GM18858 (cell line): ENCODE data around the gene ETNK1.
"Not testable (repeated sequence)": the region's sequence is repeated elsewhere in the genome, so short reads cannot be mapped to it uniquely, and the experiment has no call there.

ENCODE experiments used
- ATAC-seq: cut with Tn5 transposase; IDR thresholded peaks from one replicate; pipeline ENCODE4 v1.9.1; 2021; ENCODE audit not compliant: unreplicated experiment

ETNK1 gene

GRCh38 chr12:22684140-22685118, 59.5 kb downstream of the ETNK1 start:
- ATAC-seq: peak; percentile 36

GRCh38 chr12:22686193-22686592, 61.2 kb downstream of the ETNK1 start:
- ATAC-seq: no peak

GRCh38 chr12:22687361-22688076, 62.5 kb downstream of the ETNK1 start:
- ATAC-seq: peak; percentile 87

DNA sequence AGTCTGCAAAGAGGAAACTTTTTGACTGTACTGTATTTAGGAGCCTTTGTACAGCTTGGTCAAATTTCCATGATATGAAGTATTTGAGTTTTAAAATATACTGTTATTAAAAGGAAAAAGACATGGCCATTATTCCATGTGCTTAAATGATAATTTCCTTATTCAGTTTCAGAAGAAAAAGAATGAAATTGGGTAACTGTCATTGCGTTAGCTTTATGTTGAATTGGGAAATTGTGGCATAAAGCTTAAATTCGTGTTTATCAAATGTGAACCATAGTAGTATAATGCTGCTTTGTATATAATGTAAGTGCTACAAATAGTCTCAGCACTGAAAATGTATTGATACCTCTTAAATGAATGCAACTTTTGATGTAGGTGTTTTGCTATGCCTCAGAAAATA, 64.9 kb downstream of the ETNK1 start:
- no peak for ATAC-seq

DNA sequence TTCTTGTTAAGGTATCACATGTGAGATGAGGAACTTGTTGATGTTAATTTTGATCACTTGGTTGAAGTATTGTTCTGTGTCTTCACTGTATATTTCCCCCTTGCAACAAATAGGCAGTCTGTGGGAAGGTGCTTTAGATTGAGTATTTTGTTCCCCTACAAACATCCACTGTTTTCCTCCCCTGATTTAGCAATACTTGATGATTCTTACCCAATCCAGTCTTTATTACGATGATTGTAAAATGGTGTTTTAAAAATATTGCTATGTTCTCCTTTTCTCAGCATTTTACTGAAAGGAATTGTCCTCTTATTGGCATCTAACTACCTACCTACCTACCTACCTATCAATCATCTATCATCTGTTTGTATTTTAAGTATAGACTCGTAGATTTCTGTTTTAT, 66.3 kb downstream of the ETNK1 start:
- no peak for ATAC-seq

- ATAC-seq: not testable (repeated sequence)
Observed at GRCh38 chr12:22692467-22692866, 67.5 kb downstream of the ETNK1 start.

DNA sequence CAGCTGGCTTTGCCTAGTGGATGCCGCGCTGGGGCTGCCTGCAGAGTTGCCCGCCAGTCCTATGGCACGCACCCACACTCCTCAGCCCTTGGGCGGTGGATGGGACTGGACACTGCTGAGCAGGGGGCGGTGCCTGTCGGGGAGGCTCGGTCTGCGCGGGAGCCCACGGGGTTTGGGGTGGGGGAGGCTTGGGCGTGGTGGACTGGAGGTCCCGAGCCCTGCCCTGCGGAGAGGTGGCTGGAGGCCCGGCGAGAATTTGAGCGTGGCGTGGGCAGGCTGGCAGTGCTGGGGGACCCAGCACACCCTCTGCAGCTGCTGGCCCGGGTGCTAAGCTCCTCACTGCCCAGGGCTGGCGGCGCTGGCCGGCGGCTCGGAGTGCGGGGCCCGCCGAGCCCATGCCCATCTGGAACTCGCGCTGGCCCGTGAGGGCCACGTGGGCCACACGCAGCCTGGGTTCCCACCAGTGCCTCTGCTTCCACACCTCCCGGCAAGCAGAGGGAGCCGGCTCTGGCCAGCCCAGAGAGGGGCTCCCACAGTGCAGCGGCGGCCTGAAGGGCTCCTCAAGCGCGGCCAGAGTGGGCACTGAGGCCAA, 68.1 kb downstream of the ETNK1 start:
- ATAC-seq: no peak

DNA sequence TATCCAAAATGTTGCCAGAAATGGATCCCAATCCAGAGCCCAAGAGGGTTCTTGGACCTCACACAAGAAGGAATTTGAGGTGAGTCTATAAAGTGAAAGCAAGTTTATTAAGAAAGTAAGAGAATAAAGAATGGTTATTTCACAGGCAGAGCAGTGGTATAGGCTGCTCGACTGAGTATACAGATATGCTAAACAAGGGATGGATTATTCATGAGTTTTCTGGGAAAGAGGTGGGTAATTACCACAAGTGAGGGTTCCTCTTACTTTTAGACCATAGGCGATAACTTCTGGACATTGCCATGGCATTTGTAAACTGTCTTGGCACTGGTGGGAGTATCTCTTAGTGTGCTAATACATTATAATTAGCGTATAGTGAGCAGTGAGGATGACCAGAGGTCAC, 73.6 kb downstream of the ETNK1 start:
- ATAC-seq: no peak

- not testable (repeated sequence) for ATAC-seq
Observed at GRCh38 chr12:22699705-22700104, 74.7 kb downstream of the ETNK1 start.

GRCh38 chr12:22700106-22700505, 75.1 kb downstream of the ETNK1 start:
- ATAC-seq: no peak

GRCh38 chr12:22701216-22701809, 76.3 kb downstream of the ETNK1 start:
- ATAC-seq: not testable (repeated sequence)

DNA sequence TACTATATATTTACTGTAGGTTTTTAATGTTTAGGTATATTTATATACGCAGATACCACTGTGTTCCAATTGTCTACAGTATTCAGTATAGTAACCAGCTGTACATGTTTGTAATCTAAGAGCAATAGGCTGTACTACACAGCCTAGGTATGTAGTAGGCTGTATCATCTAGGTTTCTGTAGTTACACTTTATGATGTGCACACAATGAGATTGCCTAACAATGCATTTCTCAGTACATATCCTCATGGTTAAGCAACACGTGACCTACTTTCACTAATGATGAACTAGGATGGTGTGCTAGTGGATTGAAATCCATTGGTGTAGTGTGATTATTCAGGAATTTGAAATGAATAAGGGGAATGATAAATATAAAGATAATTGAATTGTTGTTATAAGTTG, 77.7 kb downstream of the ETNK1 start:
- ATAC-seq: no peak

GRCh38 chr12:22709292-22709691, 84.3 kb downstream of the ETNK1 start:
- peak; percentile 75 for ATAC-seq

- ATAC-seq: no peak
Observed at GRCh38 chr12:22712083-22712482, 87.1 kb downstream of the ETNK1 start.

GRCh38 chr12:22715254-22715653, 90.3 kb downstream of the ETNK1 start:
- no peak for ATAC-seq

GRCh38 chr12:22719745-22720144, 94.8 kb downstream of the ETNK1 start:
- ATAC-seq: no peak

- ATAC-seq: no peak
Observed at GRCh38 chr12:22722081-22722480, 97.1 kb downstream of the ETNK1 start.

DNA sequence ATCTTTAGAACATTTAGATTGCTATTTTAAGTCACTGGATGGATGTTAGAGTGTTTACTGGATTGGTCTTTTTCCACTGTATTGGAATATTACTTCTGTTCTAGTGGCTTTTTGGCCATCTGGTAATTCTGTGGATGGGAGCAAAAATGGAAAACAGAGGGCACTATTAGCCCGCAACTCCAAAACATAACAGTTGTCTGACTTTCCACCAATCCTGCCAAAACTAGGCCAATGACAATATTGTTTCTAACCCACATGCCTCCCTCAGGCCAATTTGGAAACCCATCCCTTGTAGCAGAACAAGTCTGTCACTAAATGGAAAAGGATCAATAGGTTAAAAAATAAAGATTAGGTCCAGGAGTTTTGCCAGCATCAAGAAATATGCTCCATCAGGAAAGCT, 97.8 kb downstream of the ETNK1 start:
- ATAC-seq: no peak

- ATAC-seq: no peak
Observed at GRCh38 chr12:22728987-22729386, 104.0 kb downstream of the ETNK1 start.

GRCh38 chr12:22729431-22729956, 104.5 kb downstream of the ETNK1 start:
- no peak for ATAC-seq

DNA sequence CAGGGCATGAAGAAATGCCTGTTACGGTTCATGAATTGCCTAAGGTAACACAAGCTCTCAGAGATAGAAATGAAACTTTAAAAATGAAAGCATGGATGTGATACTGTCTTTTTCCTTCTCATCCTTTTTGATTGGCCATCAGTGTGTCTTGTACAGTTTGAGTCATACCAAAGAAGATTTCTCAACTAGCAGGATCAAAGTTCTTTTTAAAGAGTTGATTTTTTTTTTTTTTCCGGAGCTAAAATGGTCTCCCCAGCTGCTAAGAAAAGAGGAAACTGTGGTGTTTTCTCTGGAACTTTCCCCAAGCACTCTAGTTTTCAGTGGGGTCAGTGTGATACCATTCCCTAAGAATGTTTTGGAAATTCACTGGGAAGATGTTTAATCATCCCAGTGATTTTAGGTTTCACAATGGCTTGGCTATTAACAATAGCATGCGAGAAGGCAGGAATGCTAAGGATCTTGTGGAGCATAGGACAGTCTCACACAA, 105.0 kb downstream of the ETNK1 start:
- ATAC-seq: no peak
